HG03095 (cell line): ENCODE results near the gene SAE1.

Experiments used
- ATAC-seq: cut with Tn5 transposase; IDR thresholded peaks from one replicate; pipeline ENCODE4 v1.9.1; 2021; ENCODE audit warnings: moderate library complexity; ENCODE audit not compliant: unreplicated experiment

The SAE1 gene

DNA sequence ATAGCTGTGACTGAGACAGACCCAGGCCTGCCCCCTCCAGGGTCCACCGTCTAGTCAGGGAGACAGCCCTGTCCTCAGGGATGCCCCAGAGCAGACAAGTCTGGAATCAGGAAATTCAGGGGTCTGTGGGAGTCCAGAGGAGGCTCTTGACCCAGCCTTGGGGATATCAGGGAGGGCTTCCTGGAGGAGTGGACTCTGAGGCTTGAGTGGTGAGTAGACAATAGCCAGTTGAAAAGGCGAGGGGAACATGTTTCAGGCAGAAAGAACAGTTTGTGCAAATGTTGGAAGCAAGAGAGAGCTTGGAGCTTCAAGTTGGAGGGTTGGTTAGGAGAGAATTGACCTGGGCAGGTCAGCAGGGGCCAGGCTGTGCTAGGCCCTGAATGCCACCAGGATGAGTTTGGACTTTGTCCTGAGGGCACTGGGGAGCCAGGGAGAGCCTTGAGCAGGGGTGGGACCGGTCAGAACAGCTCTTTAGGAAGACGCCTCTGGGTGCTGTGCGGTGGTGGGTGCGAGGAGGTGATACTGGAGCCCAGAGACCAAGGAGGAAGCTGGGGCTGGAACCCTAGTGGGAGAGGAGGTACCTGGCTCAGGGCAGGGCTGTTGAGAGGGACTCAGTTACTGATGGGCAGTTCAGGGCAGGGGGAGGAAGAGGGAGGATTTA, 128.4 kb downstream of the SAE1 start:
- ATAC-seq, result no peak
